NCI-H2081 (cell line): ENCODE results near the gene PRCC.
"Not testable (repeated sequence)": the region's sequence is repeated elsewhere in the genome, so short reads cannot be mapped to it uniquely, and the experiment has no call there.

Experiments used
- DNase-seq, 2 experiments: peaks; one replicate each; lab custom pipeline; 2025; lab: John Stamatoyannopoulos, UW

The PRCC gene

DNA sequence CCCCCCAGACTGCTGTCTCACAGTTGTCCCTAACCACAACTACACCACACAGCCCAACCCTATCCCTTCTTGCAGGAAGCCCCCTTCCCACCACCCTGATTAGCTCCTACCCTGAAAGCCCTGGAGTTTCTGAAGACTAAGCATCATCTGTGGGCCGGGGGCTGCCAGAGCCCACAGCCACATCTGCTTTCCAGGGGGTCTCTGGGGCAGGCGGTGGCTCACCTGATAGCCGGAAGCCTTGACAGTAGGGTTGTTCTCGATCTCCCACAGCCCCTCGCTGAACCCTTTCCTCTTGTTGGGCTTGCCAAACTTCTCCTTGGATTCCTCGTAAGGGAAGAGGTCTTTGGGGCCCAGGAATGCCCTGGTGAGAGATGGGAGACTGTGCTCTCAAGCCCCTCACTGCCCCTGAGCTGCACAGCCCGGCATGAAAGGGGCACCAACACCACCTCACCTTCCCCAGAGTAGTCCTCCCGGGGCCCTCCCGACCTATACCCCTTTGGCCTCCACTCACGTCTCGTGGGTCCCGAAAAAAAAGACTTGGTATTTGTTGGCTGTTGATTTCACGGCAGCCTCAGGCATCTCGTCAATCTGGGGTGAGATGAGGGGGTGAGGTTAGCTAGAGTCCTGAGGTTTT, 22.4 kb upstream of the PRCC start:
- no peak for DNase-seq

DNA sequence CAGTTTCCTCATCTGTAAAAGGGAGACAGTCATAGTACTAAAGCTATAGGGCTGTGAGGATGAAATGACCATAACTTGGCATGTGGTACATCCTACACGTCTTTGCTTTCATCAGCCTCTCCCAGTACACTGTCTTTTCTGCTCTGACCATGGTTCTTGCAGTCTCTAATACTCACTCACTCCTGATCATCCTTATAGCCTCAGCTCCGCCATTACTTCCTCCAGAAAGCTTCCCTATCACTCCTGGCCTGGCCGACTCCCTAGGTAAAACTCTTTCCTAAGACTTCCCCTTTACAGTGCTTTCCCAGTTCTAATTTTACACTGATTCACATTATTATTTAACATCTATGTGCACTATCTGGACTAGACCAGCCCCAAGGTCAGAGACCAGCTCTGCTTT, 21.5 kb upstream of the PRCC start:
- no peak for DNase-seq

DNA sequence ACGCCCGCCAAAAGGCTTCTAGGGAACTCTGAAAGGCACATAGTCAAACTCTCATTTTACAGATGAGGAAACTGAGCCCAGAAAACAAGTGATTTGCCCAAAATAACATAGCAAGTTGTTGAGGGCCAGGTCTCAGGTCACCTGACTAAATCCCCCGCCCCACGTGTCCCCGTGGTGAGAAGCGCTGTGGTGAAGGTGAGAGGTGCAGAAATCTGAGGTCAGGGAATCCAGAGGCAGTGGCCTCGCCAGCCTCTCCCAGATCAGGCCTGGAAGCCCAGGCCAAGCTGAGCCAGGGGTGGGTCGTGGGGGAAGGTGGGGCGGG, 21.0 kb upstream of the PRCC start:
- no peak for DNase-seq

DNA sequence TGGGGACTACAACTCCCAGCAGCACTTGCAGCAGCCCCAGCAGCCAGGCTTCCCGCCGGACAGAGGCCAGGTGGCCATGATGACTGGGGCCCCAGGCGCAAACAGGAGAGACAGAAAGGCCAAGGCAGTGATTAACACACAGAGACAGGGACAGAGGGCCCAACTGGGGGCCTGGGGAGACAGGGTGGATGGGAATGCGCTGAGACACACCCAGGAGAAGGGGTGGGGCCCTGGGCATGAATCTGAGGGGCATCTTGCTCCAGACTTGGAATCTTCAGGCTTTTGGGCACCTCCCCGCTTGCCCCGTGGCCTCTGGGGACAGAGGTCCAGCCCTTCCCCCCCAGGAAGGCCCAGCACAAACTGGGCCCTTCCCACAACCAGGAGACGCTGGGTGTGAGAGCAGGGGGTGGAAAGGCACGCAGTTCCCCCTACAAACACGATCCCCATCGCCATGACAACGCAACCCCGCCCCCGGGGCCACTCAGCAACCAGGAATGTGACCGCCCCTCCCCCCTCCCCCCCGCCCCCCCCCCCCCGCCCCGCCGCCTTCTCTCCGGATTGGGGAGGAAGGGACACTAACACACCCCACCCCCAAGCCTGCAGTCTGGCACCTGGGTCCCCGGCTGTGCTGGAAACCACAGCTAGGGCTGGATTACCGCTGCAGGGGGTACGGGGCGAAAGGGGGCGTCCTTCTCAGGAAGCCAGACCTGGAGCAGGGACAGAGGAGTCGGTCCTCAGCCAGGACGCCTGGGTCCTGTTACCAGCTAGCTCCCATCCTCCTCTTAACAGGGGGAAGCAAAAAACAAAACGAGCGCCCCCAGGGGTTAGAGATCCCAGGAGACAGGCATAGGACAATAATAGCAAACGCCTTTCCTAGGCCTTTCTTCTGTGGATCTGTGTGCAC, 20.4 kb upstream of the PRCC start:
- peak; percentile 87 to 91 for DNase-seq

DNA sequence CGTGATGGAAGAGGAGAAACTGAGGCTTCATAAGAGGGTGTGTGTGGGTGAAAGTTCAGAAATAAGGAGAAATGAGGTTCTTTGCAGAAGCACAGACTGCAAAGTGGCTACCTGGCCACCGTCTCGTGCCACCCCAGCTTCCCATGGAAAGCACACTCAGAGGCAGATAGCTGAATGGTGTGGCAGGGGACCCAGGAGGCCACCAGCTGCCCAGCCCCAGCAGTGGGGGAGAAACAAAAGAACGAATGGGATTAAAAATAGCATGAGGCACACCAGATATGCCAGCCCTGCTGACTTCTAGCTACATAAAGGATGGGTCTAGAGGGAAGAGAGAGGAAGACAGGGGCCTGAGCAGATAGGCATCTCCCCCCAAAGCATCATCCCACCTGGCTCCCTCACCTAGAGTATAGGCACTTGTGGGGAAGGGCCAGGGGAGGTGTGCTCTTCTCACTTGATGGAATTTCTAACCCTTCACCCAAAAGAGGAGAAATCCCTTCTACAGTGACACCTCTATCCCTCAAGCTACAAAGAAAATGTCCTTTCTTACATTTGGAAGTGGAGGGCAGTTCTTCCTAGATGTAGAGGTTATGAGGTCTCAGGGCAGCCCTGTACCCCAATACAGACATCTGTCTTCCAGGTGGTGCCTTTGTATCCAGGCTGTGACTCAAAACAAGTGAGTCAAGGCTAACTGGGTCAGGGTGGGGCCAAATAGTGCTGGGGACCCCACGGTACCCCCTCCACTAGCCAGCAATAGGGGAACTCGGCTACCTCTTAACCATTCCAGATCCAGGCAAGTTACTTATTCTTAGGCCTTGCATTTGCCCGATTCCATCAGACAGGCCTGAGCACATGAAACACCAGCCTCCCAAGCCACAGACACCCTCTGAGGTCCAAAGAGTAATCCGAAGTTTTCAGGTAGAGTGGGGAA, 19.3 kb upstream of the PRCC start:
- peak in 1 of 2 experiments; percentile 39 for DNase-seq

DNA sequence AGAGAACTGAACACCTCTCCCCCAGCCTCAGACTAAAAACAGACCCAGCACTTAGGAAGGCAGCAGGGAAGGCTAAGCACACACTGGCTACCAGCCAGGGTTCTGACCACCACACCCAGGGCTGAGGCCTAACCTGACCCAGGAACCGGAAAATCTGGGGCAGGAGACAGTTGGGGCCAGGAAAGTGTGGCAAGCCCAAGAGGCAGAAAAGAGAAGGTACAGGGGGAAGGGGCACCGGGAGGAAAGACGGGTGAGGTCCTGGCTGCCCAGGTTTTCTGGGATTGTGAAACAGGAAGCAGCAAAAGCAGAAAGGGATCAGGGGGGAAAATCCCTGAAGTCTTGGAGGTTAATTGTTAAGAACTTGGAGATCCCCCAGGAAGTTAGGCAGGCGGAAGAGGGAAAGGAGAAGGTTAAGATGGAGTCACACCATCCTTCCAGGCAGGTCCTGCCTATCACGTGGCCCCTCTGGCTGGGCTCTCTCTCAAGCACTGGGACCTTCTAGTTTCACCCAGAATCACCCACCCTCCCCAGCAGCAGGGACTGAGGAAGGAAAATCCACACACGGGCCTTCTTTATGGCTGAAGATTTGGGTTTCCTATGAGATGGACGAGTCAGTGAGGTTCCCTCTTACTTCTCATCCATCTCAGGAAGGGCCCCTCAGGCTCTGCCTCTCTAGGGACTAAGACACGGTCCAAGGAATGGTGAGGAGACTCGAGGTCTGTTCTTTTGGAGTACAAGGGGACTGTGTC, 18.5 kb upstream of the PRCC start:
- DNase-seq, result no peak

DNA sequence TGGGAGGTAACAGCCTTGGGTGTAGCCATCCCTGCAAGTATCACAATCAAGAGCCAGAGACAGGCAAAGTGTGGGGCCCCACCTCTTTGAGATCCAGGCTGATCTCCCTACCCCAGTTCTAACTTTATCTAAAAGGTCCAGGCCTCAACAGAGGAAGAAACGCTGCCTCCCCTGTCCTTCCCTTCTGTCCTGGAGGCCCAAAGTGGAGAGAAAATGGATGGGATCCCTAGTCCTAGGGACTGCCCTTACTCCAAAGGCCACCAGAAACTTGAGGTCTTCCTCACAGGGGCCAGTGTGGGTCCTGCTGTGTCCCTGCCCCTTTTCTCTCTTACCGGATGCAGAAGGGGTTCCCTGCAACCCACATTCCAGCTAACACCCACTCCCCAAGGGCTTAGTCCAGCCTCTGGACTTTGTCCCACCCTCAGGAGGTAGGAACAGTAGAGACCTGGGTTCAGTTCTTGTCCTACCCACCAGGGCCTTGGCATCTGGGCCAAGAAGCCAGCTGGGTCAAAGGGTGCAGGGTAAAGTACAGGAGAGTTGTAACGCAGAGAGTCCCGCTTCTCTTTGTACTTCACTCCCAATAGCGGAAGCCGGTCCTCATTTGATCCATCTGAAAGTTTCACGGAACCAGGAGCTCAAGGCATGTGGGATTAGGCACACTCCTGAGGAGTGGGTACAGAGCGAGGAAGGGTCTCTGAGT, 17.8 kb upstream of the PRCC start:
- no peak for DNase-seq

DNA sequence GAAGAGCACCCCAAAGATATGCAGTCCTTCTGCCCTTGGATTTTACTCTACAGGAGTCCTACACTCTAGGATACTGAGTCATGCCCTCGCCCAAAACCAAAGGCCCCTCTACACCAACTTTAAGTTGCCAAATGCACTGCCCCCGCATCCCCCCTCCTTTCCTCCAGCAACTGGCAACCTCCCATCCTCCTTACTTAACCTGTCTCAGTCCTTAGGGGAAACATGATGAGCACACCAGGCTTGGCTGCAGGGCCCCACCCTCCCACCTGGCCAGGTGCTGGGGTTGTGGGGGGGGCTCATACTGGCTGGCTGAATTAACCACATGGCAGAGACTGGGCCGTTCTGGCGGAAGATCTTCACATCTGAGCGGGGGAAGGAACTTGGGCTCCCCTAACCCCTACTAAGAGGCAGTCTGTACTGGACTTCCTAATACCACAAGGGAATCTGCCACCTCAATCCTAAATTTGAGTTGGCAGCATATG, 17.1 kb upstream of the PRCC start:
- peak; percentile 63 to 81 for DNase-seq

DNA sequence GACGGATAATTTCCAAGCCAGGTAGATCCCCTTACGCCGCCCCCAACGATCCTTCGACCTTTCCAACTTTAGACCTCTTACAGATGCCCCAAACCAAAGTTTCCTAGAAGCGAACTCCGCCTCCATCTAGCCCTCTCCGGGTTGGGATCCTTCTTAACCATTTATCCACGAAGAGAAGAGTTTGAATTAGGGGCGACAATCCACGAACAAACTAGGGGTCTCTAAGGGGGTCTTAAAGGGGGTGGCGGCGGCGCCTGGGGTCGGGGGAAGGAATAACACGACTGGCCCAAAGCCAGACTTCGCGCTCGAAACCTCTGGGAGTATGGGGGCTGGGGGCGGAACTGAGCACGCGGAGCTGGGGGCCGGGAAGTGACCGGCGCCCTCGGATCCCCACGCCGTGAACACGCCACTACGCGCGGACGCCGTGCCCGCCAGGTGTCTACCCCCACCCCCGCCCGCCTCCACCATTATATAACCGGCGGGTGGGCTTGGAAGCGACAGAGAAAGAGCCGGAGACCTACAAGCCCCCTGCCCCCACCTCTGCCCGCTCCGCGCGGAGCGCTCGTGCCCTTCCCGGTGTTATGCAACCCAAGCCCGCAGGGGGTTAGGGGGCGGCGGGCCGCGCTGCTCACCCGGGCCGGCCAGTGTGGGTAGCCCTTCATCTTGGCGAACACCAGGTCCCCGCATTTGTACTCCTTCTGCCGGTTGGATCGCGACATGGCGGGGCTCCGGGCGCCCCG, 16.5 kb upstream of the PRCC start:
- peak; percentile 31 to 57 for DNase-seq

DNA sequence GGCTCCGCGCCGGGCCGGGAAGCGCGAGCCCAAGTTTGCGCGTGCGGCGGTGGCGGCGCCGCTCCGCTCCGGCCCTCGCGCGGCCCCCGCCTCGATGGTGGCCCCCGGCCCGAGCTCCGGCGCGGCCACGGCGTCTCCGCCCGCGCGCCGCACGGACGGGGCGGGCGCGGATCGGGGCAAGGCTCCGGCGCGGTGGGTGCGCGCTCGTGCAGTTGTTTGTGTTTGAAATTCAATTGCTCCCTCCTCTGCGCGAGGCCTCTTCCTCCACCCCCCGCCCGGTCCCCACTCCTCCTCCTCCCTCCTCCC, 15.9 kb upstream of the PRCC start, which contains the start of gene HDGF:
HDGF (minus strand) TSS at position 225 of the 306 bp plus-strand sequence. CDS start 246 bp downstream, outside the sequence.
- no peak for DNase-seq

DNA sequence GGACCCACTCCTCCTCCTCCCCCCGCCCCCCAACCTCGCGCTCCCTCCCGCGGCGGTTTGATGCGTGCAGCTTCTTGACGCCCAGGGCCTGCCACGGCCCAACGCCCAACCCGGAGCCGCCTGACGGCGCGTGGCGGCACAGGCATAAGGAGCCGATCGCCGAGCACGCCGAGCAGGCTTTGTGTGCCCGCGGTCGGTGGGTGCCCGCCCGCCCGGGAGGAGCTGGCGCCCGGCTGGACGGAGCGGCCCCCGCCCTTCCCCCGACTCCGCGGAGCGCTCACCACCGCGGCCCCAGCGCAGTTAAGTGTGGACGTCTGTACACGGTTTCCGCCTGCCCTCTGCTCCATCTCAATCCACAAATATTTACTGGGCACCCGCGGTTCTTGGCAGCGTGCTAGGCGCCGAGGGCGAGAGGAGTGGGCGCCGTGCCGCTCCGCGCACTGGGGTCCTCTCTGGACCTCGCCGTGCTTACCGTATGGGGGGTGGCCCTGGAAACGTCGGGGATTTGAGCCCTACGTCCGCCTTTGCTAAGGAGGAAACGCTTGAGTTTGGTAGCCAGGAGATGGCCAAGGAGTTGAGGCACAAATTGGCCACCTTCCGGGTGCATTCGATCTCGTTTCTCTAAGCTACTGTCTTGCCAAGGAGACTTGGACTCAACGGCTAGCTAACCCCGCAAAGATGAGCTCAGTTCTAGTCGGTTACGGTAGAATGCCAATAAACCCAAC, 15.4 kb upstream of the PRCC start:
- peak; percentile 99 for DNase-seq

DNA sequence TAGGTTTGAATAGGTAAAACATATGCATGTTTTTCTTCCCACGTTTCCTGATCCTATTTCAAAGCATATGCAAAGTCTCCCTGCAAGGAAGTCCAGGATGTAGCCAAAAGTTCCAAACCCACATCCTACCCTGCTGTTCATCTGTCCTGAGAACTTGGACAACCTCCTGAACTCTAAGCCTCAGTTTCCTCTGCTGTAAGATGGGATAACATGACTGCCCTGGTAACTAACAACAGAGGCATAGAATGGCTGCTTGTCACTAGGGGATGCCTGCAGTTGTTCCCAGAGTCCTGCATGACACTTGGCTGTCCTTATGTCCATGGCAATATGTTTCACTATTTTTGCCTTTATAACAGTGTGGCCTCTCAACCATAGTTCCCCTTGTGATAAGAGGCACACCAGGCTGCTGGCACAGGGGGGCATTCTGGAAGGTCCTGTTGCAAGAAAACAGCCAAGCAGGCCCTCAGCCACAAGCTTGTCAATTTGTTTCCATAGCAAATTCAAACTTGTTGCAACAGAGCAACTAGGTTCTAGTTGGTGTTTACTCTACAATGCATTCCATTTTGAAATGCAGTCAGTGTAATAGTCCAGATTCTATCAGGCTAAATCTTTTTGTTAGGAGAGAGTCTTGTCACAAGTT, 14.4 kb upstream of the PRCC start:
- DNase-seq, result no peak

DNA sequence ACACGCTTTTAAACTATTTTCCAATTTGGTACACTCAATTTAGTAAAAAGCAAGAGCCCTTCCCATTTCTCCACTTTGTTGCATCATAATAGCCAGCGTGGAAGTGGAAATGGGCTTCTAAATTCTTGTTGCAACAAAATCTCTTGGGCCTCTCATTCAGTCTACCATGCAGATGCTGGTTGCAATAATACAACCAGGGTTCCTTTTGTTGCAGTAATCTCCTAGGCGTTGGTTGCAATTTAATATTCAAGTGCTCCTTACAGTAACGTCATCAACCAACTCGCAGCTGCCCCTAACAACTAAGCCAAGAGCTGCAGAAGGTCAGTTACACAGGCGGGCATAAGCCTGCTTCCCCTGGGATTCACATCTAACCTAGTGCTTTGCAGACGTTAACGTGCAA, 13.1 kb upstream of the PRCC start:
- DNase-seq, result no peak

DNA sequence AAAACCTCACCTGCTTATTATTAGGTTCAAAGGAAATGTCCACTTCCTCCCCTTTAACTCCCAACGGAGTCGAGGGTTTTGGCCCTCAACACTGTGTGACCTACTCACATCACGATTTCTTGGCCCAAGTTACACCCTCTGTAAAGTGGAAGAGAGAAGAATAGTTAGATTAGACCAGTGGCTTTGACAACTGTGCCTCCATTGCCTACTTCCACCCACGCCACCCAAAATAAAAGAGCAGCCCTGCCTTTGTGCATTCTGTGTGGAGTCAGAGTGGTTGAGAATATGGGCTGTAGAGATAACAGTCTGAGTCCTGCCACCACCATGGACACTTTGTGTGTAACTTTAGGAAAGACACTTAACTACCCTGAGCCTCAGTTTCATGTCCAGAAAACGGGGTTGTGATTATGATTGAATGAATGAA, 11.8 kb upstream of the PRCC start:
- no peak for DNase-seq

DNA sequence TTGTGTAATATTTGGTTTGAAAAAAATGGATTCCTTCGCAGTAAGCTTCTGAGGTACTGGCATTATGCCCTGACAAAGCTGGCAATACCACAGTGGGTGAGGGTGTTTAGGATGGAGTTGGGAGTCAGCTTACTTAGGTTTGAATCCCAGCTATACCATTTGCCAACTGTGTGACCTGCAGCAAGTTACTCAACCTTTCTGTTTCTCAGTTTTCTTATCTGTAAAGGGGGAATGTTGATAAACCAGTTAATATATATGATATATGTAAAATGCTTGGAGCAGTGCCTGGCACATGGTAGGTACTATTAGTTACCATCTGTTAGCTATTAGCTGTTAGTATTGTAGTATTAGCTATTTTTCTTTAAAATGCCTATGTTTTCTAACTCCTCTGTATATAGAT, 11.0 kb upstream of the PRCC start:
- DNase-seq, result no peak

DNA sequence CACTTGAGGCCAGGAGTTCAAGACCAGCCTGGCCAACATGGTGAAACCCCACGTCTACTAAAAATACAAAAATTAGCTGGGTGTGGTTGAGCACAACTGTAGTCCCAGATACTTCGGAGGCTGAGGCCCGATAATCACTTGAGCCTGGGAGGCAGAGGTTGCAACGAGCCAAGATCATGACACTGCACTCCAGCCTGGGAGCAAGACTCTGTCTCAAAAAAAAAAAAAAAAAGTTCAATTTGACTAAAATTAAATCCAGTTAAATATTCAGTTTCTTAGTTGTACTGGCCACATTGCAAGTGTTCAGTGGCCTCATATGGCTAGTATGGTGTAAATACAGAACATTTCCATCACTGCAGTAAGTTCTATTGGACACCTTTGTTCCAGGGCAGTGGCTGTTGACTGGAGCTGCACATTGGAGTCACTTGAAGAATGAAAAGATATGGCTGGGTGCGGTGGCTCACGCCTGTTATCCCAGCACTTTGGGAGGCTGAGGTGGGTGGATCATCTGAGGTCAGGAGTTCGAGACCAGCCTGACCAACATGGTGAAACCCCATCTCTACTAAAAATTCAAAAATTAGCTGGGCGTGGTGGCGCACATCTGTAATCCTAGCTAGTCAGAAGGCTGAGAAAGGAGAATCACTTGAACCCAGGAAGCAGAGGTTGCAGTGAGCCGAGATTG, 9.6 kb upstream of the PRCC start:
- DNase-seq, result not testable (repeated sequence)

DNA sequence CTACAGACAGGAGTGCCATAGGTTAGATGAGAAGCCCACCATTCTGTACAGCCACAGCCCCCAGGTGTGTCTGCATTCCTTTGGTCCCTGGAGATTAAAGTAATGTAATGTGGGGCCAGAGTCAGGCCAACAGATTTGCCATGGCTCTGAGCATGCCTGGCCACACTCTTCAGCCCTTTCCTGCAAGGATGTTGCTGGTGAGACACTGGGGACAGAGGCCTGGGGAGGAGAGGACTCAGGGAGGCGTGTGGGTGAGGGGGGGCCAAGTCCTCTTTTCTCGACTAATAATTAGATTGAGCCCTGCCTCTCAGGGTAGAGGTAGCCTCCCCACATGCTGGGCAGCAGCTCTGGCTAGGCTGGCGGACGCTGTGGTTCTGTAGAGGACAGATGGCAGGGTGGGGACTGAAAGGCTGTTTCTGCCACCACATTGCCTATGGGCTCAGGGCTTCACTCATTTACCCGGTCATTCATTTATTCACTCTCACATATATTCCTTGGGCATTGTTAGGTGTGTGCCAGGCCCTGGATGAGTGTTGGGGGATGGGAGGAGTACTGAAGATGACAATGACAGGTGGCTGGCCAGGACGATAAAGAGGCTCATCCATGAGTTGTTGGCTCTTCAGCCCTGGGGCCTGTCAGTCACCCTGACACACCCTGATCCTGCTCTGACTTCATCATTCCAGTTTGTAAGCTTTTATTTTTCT, 7.1 kb upstream of the PRCC start:
- DNase-seq, result no peak

DNA sequence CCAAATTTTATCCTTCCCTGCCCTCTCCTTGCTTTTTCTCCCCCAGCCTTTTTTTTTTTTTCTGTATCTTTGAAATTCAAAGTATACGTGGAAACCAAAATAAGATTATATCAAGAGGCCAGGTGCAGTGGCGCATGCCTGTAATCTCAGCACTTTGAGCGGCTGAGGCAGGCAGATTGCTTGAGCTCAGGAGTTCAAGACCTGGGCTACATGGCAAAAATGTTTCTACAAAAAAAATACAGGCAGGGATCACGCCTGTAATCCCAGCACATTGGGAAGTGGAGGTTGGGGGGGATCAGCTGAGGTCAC, 6.6 kb upstream of the PRCC start:
- no peak for DNase-seq
